ENCODE measurements around the gene EXOC8. TPM values are rescaled to one million over a fixed set of nuclear protein-coding genes. Genes with fewer than 3 reads are reported as not detected.

EXOC8 gene
- total and polyA plus RNA-seq, 2 of the 8 experiments (the other 6 are each of a cell fraction or from before 2014, with no cell fraction given): 2.0 to 9.8 TPM

DNA sequence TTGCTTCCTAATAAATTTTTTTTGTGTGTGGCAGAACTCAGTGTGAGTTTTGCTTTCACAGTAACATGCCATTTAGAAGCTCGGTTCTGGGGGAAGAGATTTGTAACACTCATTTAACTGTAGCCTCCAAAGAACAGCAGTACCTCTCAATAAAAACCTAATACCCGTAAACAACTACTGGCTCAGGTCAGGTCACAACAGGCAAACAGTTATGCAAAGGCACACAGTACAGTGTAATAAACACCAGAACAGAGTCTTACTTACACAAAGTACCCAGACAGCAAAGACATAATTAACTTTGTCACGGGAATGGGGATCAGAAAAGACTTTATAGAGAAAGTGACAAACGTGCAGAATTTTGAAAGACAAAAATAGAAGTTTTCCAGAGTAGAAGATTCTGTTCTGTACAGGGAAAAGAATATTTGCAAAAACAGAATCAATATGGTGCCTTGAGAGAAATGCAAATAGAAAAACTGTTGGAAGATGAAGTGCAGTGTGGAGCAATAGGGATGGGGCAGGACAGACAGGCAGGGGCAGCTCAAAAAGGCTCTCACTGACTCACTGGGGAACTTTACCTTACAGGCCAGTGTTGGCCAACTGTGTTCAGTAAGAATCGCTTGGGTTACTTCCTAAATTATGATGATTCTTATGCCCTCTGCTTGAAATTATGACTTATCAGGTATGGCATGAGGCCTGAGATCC, 45.7 kb upstream of the EXOC8 start (continued):
- TF ChIP-seq TAF1 (IDR thresholded peaks at IDR 0.05; ENCODE audit: low read depth, low read length) (no peak), CHD1 (IDR thresholded peaks at IDR 0.05; ENCODE audit: low read depth, low read length) (no peak), YY1 (IDR thresholded peaks at IDR 0.05; ENCODE audit: low read depth, low read length) (no peak), POLR2A (IDR thresholded peaks at IDR 0.05; ENCODE audit: control extremely low read depth in 1 of 2, low read depth in 2 of 2, low read length in 2 of 2) (no peak), TEAD4 (IDR thresholded peaks at IDR 0.05; ENCODE audit: low read depth, low read length) (no peak)
- TF ChIP-seq, protein P1, sequence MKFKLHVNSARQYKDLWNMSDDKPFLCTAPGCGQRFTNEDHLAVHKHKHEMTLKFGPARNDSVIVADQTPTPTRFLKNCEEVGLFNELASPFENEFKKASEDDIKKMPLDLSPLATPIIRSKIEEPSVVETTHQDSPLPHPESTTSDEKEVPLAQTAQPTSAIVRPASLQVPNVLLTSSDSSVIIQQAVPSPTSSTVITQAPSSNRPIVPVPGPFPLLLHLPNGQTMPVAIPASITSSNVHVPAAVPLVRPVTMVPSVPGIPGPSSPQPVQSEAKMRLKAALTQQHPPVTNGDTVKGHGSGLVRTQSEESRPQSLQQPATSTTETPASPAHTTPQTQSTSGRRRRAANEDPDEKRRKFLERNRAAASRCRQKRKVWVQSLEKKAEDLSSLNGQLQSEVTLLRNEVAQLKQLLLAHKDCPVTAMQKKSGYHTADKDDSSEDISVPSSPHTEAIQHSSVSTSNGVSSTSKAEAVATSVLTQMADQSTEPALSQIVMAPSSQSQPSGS (IDR thresholded peaks at IDR 0.05; ENCODE audit: low read length): no peak
